ENCODE measurements around the gene LRRC27.
"Not testable (repeated sequence)": the region's sequence is repeated elsewhere in the genome, so short reads cannot be mapped to it uniquely, and the experiment has no call there.

Gene LRRC27

GRCh38 chr10:132337854-132338253 lies 5.9 kb downstream of the LRRC27 start:
- DNase-seq (ENCODE audit: low read depth) = not testable (repeated sequence)

- DNase-seq (ENCODE audit: low read depth) = no peak
Measured at GRCh38 chr10:132338876-132339275, 6.9 kb downstream of the LRRC27 start.

- DNase-seq (ENCODE audit: low read depth) = no peak
Measured at GRCh38 chr10:132339276-132339675, 7.3 kb downstream of the LRRC27 start.

GRCh38 chr10:132341017-132341416 lies 9.0 kb downstream of the LRRC27 start:
- DNase-seq (ENCODE audit: low read depth) = no peak

- DNase-seq (ENCODE audit: low read depth) = no peak
Measured at GRCh38 chr10:132341781-132342180, 9.8 kb downstream of the LRRC27 start.

- DNase-seq (ENCODE audit: low read depth) = no peak
Measured at GRCh38 chr10:132342553-132342952, 10.6 kb downstream of the LRRC27 start.

- no peak for DNase-seq (ENCODE audit: low read depth)
Measured at GRCh38 chr10:132344386-132344785, 12.4 kb downstream of the LRRC27 start.

GRCh38 chr10:132345345-132345744 lies 13.4 kb downstream of the LRRC27 start:
- DNase-seq (ENCODE audit: low read depth) = no peak

GRCh38 chr10:132346806-132347205 lies 14.8 kb downstream of the LRRC27 start:
- no peak for DNase-seq (ENCODE audit: low read depth)

GRCh38 chr10:132347211-132347930 lies 15.4 kb downstream of the LRRC27 start:
- DNase-seq (ENCODE audit: low read depth) = no peak

- DNase-seq (ENCODE audit: low read depth) = no peak
Measured at GRCh38 chr10:132347931-132348267, 15.9 kb downstream of the LRRC27 start.

GRCh38 chr10:132349766-132350165 lies 17.8 kb downstream of the LRRC27 start:
- DNase-seq (ENCODE audit: low read depth) = no peak

- no peak for DNase-seq (ENCODE audit: low read depth)
Measured at GRCh38 chr10:132350391-132350790, 18.4 kb downstream of the LRRC27 start.

GRCh38 chr10:132350946-132351345 lies 19.0 kb downstream of the LRRC27 start:
- DNase-seq (ENCODE audit: low read depth) = no peak

- no peak for DNase-seq (ENCODE audit: low read depth)
Measured at GRCh38 chr10:132351611-132352010, 19.6 kb downstream of the LRRC27 start.

- peak; percentile 50 for DNase-seq (ENCODE audit: low read depth)
Measured at GRCh38 chr10:132352462-132353308, 20.7 kb downstream of the LRRC27 start.

- no peak for DNase-seq (ENCODE audit: low read depth)
Measured at GRCh38 chr10:132353456-132354355, 21.7 kb downstream of the LRRC27 start.

- DNase-seq (ENCODE audit: low read depth) = no peak
Measured at GRCh38 chr10:132354356-132355094, 22.5 kb downstream of the LRRC27 start.

- no peak for DNase-seq (ENCODE audit: low read depth)
Measured at GRCh38 chr10:132355297-132355696, 23.3 kb downstream of the LRRC27 start.

GRCh38 chr10:132355754-132356153 lies 23.8 kb downstream of the LRRC27 start:
- no peak for DNase-seq (ENCODE audit: low read depth)

- DNase-seq (ENCODE audit: low read depth) = no peak
Measured at GRCh38 chr10:132356621-132357195, 24.7 kb downstream of the LRRC27 start.
